ENCODE data around the gene ZNF180.

- TF ChIP-seq CTCF (IDR thresholded peaks at IDR 0.05) (no peak), EP300 (IDR thresholded peaks at IDR 0.05) (no peak)
Observed at GRCh38 chr19:44529536-44529935, 29.2 kb upstream of the ZNF180 start, which contains the start of gene CEACAM20.
